Anterior cingulate cortex (tissue), 58 donors: ENCODE results near the gene PFKFB3.
"Not testable (repeated sequence)": the region's sequence is repeated elsewhere in the genome, so short reads cannot be mapped to it uniquely, and the experiment has no call there.

Source experiments
- DNase-seq, 58 donors: peaks; one replicate each; lab custom pipeline; 2025; lab: John Stamatoyannopoulos, UW

Gene PFKFB3

DNA sequence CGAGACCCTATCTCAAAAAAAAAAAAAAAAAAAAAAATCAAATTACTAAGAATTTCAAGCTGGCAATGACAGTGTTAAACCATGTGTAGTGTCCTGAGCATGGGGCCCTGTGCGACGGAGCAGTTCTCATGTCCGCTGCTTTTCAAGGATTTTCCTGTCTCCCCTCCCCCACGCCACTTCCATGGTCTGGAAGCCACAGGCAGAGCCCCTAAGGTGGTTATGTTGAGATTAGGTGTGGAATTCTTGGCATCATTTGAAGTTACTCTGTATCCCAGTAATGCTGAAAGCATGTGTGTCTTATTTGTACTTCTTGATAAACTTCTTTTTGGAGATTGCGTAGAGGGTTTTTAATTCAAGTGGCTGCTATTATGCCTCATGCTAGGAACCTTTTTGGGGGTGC lies 65.2 kb downstream of the PFKFB3 start:
- no peak for DNase-seq

DNA sequence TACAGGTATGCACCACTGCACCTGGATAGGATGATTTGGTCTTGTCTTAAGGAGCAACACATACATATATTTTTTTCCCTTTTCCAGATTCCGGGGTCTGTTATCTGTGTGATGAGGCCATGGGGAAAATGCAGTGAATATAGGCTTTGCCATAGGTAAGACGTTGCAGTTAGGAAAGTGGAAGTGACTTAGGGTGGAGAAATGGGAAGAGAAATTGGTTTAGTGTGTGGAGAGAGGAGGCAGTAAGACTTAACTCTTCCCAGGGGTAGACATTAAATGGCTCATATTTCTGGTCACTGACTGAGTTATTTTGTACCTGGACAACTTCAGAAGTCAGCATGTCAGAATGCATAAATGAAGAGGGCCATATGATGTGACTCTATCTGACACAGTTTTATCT lies 66.7 kb downstream of the PFKFB3 start:
- DNase-seq = no peak

DNA sequence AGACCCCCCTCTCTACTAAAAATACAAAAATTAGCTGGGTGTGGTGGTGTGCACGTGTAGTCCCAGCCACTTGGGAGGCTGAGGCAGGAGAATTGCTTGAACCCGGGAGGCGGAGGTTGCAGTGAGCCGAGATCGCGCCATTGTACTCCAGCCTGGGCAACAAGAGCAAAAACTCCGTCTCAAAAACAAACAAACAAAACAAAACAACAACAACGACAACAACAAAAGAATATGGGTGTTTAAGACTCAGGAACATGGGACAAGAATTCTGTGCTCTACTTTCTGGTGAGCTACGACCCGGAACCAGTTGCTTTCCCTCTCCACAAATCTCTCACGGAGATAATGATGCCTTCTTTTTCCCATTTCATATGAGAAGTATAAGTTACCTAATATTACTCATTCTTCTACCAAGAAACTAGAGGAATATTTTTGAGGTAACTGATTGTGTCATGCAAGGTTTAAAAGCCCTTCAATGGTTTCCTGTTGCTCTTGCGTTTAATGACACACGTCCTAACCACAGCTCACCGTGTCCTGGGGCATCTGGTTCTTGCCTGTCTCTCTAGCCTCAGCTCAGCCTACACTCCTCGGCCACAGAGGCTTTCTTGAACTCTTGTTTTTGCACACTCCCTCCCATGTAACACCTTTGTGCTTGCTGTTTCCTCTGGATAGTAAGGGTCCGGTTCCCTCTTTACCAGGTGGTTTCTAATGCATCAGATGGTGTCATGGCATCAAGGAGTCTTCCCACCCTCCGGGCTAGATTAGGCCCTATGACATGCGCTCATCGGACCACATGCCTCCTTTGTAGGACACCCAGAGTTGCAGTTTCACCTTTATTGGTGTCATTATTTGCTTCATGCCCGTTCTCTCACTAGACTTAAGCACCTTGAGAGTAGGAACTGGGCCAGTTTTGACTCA lies 67.5 kb downstream of the PFKFB3 start:
- DNase-seq = no peak

DNA sequence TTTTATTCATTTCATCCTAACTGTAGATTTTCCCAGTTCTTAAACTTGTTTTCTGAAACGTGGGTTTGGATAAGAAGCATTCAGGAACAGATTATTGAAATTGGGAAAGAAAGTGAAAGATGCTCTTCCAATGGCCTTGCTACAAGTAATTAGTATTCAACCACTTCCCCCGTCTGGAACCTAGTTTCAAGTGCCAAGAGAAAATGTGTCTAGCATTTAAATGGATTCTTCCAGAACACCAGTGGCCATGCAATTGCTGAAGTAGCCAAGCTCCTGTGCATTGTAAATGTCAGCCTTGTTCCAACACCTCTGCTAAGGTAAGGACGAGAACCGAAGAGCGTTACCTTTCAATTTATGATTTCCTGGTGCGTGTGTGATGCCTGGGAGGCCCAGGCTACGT lies 68.2 kb downstream of the PFKFB3 start:
- DNase-seq = peak in 8 of 58 donors; percentile 8 to 53 (median 26)

DNA sequence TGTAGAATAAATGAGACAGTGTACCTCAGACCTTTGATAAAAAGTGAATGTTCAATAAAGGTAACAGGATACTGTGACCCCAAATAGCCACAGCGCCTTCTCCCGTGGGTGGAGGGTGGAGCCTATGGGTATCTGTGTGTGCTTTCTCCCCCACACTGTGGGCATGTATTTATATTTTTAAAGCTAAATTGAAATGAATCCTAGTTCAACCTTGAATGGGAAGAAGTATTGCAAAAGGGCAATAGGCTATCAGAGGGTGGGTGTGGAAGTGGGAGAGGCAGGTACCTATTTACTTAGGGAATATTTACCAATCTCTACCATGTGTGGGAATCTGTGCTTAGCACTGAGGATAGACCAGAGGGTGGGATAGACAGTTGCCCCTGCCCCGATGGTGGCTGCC lies 68.9 kb downstream of the PFKFB3 start:
- no peak for DNase-seq

DNA sequence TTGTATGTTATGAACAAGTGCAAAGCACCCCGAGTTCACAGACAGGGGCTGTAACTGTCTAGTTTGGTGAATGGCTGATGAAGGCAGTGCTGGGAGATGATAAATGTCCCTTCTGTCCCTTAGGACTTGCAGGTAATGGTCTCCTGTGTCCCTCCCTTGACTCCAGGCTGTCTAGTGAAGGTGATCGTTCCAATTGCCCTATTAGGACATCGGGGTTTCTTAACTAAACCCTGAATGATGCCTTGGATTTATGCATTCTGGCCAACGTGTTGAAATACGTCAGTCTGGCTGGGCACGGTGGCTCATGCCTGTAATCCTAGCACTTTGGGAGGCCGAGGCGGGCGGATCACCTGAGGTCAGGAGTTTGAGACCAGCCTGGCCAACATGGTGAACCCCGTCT lies 69.4 kb downstream of the PFKFB3 start:
- no peak for DNase-seq

DNA sequence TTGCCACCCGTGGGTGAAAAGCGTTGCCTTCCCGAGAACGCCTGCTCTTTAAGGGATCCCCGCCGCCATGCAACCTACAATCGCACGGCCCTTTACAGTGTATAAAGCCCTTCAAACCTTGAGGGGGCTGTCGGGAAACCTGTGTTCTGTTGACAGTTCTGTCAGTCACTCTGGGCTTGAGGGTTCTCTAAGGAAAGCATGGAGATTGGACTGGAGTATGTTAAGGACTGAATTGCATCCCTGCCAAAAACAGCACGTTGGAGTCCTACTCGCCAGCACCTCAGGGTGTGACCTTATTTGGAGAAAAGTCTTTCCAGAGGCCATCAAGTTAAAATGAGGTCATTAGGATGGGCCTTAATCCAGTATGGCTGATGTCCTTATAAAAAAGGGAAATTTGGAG lies 70.6 kb downstream of the PFKFB3 start:
- no peak for DNase-seq

DNA sequence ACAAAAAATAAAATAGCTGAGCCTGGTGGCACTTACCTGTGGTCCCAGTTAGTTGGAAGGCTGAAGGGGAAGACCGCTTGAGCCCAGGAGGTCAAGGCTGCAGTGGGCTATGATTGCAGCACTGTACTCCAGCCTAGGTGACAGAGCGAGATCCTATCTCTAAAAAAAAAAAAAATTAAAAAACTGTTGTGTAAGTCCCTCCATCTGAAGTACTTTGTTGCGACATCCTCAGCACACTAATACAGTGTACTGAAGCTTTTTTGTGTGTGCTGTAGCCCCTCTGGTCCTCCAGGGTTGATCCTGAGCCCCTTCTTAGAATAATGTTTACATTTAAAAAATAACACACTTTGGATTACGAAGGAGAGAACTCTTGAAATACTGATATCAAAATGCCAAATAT lies 71.3 kb downstream of the PFKFB3 start:
- no peak for DNase-seq

DNA sequence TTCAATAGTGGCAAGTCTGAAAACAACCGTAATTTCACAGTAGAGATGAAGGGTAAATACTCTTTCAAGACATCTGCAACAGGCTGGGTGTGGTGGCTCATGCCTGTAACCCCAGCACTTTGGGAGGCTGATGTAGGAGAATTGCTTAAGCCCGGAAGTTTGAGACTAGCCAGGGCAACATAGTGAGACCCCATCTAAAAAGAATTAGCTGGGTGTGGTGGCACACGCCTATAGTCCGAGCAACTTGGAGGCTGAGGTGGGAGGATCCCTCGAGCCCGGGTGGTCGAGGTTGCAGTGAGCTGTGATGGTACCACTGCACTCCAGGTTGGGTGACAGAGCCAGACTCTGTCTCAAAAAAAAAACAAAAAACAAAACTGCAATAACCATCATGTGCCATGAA lies 71.8 kb downstream of the PFKFB3 start:
- DNase-seq = no peak

DNA sequence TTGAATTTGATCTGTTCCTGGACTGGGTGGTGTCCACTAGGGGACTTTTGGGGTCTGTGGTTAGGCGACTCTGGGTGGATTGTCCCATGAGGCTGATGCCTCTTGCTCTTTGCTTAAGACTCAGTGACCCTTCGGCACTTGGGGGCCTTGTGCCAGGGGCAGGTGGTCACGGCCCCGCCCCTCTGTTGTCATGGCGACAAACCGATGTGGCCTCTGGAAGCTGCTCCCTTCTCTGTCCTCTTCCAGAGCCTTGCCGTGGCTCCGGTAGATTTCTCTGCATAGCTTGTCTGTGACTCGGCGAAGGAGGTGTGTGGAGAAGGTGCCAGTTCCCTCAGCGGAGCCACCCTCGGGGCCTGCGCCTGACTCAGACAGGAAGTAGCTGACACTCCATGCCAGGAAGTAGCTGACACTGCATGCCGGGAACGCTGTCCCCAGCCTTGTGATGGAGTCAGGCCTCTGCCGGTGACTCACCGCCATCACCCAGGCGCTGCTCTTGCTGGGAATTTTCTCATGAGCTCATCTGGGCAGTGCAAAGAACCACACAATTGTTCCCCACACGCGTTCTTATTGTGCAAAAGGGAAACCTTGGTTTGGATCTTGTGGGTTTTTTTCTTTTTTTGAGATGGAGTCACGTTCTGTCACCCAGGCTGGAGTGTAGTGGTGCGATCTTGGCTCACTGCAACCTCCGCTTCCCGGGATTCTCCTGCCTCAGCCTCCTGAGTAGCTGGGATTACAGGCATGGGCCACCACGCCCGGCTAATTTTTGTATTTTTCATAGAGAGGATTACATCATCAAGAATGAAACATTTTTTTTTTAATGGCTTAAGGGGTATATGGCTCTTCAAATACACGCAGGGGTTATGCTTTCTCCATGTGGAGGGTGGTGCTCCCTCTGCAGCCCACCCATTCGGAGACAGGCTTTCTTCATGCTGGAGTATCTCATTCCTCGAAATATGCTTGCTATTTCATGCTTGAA lies 72.6 kb downstream of the PFKFB3 start:
- DNase-seq = peak in 48 of 58 donors; percentile 32 to 93 (median 56)

DNA sequence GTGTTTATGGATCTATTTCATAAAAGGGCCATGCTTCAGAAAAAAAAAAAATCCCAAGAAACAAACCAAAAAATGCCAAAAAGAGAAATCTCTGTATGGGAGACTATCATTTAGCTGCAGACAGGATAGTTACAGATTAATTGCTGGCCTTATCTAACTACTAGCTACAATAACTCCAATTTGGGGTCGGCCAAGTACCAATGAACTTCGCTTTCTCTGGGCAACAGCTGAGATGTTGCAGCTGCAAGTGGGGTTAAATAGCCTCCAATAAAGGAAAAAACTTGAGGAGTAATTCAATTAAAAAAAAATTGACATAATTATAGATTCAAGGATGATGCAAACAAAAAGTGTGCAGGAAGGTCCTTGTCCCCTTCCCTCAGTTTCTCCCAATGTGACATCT lies 73.6 kb downstream of the PFKFB3 start:
- DNase-seq = no peak

DNA sequence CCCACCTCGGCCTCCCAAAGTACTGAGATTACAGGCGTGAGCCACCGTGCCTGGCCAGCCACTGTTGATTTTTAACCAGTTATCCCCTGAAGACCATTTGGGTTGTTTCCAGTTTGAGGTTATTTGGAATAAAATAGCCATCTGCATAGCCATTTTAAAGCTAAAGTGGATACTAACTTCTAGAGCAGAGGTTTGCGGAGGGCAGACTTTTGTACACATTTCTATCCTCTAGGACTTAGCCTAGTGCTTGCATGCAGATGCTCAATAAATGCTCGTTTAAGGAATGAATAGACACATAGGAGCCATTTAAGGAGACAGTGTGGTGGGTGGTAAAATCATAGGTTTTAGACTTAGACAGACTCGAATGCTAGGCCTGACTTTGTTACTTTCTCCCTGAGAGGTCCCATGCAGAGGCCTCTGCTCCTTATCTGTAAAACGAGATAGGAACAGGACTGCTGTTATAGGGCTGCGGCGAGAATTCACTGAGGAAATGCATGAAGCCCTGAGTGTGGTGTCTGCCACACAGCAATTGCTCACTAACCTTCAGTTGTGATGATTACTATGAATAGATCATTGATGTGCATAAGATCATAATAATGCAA lies 75.9 kb downstream of the PFKFB3 start:
- no peak for DNase-seq

DNA sequence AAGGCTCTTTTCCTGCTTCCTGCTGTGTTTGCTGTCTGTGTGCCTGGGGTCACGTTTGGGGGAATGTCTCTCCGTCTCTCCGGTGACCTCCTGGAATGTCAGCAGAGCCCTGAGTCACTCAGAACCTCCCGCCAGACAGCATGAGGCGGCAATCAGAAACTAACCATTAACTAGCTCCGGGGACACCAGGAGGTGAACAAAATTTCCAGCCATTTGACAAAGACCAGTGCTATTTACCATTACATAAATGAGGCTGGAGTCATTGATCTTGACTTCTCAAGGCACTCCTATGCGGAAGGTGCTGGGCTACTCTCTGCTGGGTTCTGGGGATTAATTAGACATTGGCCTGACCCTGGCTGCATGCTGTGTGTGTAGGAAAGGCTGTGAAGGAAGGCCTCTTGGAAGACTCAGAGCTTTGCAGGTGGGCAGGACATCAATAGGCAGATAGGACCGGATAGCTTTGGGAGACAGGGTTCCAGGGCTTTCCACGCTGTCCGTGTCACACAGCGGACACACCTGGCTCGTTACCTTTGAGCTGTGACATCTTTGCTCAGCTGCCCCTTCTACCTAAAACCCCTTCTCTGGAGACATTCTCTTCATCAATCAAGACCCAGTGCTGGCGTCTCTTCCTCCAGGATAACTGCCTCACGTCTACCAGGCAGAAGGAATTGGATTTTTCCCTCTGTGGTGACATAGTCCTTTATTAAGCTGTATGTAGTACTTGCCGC lies 77.0 kb downstream of the PFKFB3 start:
- DNase-seq = peak in 8 of 58 donors; percentile 10 to 54 (median 23)

DNA sequence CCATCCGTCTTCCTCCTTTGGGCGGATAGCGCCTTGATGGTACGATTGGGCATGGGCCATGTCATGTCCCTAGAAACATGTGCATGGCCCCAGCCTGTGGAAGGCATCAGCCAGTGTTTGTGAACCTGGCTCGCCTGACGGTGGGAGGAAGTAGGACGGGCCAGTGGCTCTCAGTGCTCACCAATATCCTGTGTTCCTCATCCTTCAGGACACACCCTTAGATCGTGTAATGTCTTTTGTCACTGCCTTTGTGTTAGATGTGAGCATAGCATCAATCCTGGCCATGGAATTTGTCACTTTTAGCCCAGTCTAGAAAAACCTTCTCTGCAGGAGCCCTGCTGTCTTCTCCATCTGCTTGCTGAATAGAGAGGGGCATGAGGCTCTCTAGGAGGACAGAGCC lies 77.6 kb downstream of the PFKFB3 start:
- no peak for DNase-seq

DNA sequence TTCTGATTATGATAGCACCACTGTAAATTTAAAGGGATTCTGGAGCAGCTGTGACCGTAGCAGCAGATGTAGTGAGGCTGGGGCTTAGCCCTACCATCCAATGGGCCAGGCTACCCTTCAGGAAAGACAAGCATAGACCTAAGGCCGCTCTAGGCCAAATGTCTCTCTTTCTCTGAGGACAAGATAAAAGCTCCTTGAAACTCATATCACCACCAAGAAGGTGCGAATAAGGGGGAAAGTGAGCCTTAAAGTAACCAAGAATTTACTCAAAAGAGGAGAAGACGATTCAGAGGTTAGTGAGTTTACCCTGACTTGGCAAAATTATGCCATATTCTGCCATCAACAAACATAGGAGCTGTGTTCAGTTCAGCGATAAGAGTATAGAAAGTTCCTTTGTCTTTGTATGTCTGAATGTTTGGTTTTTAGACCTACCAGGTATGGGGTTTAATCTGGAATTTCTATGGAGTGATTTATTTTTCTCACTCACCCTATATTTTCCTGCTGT lies 79.8 kb downstream of the PFKFB3 start:
- DNase-seq = no peak

DNA sequence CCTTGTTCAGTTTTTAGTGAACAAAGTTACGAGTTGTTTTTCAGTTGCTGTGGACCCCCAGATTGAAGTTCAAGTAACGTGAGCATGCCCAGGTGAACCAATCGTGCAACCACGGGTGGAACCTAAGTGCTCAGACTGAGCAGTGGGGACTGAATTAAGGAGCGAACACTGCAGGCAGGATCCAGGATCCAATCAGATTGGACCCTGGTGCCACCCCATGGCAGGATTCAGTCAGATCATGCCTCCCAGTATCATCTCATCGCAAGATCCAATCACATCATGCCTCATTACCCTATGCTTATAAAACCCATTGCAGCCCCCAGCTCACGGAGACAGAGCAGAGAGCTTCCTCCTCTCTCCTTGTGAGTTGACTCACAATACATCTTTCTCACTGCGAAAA lies 80.9 kb downstream of the PFKFB3 start:
- DNase-seq = no peak

DNA sequence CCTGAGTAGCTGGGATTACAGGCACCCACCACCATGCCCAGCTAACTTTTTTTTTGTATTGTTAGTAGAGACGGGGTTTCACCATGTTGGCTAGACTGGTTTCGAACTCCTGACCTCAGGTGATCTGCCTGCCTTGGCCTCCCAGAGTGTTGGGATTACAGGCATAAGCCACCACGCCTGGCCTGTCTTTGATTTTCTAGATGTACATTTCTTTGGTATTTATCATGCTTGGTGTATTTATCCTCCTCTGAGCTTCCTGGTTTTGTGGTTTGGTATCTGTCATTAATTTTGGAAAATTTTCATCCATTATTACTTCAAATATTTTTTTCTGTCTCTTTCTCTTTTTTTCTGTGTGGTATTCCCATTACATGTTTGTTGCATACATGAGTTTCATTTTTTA lies 87.9 kb downstream of the PFKFB3 start:
- not testable (repeated sequence) for DNase-seq

DNA sequence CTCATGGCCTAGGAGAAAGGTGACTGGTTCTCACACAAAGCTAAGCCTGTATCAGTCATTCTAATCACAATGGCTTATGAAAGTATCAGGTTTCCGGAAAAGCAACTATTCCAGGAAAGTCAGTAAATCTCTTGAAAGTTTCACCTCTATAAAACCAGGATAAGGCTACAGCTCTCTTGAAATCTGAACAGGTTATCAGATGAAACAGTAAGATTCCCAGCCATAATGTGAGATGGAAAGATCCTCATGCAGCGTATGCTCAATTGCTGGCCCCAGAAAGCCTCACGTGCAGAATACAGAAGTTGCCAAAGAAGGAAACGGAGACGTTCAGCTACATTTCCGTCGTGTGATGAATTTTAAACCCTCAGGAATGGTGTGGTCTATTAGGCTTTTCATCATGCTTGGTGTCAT lies 90.0 kb downstream of the PFKFB3 start:
- DNase-seq = no peak

DNA sequence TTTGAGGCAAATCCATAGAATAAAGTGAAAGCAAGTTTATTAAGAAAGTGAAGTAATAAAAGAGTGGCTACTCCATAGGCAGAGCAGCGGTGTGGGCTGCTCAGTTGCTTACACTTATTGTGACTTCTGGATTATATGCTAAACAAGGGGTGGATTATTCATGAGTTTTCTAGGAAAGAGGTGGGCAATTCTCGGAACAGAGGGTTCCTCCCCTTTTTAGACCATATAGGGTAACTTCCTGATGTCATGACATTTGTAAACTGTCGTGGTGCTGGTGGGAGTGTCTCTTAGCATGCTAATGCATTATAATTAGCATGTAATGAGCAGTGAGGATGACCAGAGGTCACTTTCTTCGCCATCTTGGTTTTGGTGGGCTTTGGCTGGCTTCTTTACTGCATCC lies 93.7 kb downstream of the PFKFB3 start:
- DNase-seq = not testable (repeated sequence)

DNA sequence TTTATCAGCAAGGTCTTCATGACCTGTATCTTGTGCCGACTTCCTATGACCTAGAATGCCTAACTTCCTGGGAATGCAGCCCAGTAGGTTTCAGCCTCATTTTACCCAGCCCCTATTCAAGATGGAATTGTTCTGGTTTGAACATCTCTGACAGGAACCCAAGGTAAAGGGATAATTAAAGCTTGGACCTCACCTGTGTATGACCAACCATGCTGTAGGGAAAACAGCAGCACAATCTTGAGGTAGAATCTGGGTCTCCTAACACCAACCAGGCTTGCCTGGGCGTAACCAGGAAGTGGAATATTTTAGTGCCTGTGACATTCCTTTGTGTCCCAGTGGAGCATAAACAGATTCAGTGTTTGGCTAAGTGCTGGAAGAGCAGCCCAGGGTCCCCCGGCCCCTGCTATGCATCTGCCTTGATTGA lies 94.1 kb downstream of the PFKFB3 start:
- DNase-seq = no peak
